Adipose tissue (tissue), 3 donors: ENCODE data around the gene EEF1AKMT4. TPM values are rescaled to one million over a fixed set of nuclear protein-coding genes. Genes with fewer than 3 reads are reported as not detected.

Experiments
- H3K27ac ChIP-seq: one replicate; pipeline ENCODE4 v1.5.1; 2013; ENCODE audit warnings: low read depth, low read length
- WGBS, 3 donors: extraction: QIAGEN DNeasy Blood & Tissue Kit; methylation state at CpG; one replicate each; pipeline ENCODE4 v1.1.7; 2013; 5-methylcytosine and 5-hydroxymethylcytosine counted together
- polyA plus RNA-seq, 3 donors: library from polyadenylated mRNA; stranded (reverse); fragments of 200-250 nt; gene quantifications; one replicate each; pipeline ENCODE4 v1.2.3, GENCODE V29; 2013
- donor health status: healthy with polysubstance abuse.
- donor health status: Bipolar disorder and iron deficiency.
- donor health status: healthy.

The EEF1AKMT4 gene
- 1 to 10 TPM; 2.1 to 8.0 (median 4.4) TPM for polyA plus RNA-seq

DNA sequence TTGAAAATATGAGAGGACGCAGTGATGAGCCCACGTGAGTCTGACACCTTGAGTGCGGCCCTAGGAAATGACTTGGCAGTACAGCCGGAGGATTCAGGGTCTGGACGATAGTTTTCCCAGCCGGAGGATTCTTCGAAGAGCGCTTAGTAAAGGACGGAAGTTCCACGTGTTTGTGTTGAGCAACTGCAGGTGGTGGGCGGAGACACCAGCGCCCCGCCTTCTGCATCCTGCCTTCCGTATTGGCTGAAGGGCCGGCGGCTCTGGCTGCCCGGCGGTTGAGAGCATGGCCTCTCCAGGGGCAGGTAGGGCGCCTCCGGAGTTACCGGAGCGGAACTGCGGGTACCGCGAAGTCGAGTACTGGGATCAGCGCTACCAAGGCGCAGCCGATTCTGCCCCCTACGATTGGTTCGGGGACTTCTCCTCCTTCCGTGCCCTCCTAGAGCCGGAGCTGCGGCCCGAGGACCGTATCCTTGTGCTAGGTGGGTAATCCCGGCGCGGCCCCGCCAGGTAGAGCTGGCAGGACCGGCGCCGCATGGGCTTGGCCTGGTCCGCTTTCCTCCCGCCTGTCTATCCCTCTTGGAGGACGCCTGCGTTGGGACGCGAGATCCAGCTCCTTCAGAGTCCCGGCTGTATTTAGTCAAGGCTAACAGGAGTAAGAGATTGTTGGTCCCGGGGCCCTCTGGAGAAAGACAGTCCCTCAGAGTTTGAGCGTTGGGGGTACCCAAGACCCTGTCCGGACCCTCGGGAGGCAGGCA lies at the start of gene EEF1AKMT4:
Gene EEF1AKMT4, plus strand, starts transcription at position 261 of the 755 bp plus-strand sequence. Its CDS starts 23 bp downstream, at position 284.
- peak within 1 kb of the TSS; percentile 68 for H3K27ac ChIP-seq
- WGBS, 3 donors = 0 to 1% (median 0%) methylated on average over 53 to 54 of the region's 54 CpGs

DNA sequence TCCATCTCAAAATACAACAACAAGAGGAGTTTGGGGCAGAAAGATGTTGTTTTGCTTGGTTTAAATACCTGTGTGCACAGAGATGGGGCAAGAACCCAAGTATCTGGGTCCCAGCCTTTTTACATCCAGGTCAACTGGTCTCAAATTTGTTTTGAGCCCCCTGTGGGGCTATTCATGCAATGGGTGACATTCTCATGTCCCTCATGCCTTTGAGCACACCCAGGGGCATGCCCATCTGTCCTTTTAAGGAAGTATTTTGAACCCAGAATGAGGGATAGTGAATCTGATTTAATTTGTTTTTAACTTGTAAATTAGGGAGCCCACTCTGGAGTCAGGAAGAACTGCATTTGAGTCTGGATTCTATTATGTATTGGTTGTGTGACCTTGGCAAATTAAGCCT lies 48.6 kb upstream of the EEF1AKMT4 start:
- no peak overlapping the region for H3K27ac ChIP-seq

DNA sequence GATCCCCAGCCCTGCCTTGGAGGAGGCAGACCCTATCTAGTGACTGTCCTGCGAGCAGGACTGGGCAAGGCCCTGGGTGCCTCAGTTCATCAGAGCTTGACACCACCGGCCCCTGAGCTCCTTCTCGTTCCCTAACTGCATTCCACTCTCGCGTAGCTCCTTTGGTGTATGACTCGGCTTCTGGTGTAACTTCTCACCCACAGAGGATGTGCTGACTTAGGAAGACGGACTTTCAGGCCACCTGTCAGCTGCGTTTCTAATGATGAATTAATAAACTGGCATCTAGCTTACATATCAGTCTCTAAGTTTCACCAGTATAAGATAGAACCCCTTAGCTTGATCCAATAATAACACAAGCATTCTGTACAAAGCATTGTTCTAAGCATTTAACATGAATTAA lies 45.9 kb upstream of the EEF1AKMT4 start:
- WGBS, 3 donors = 77 to 82% (median 82%) methylated on average over 8 of the region's 8 CpGs
- no peak overlapping the region for H3K27ac ChIP-seq

DNA sequence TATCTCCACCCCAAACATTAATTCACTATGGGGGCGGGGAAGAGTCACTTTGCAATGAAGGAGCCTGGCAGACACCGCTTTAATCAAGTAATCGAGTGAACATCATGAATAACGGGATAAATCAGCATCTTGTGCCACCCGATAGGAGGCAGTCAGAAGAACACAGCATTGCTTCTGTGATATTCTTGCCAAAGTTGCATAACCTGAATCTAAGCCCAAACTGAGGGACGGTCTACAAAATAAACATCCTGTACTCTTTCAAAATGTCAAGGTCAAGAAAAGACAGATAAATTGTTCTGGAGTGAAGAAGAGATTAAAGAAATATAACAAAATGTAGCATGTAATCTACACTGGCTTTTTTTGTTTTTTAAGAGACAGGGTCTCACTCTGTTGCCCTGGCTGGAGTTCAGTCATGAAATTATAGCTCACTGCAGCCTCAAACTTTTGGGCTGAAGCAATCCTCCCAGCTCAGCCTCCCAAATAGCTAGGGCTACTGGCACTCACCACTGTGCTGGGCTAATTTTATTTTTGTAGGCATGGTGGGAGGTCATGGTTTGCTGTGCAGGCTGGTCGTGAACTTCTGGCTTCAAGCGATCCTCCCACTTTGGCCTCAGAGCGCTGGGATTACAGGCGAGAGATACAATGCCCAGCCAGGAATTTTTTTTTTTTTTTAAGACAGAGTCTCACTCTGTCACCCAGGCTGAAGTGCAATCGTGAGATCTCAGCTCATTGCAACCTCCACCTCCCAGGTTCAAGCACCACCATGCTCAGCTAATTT lies 40.1 kb upstream of the EEF1AKMT4 start:
- WGBS, 3 donors = 56 to 58% (median 58%) methylated on average over 11 of the region's 11 CpGs
- H3K27ac ChIP-seq = no peak overlapping the region

DNA sequence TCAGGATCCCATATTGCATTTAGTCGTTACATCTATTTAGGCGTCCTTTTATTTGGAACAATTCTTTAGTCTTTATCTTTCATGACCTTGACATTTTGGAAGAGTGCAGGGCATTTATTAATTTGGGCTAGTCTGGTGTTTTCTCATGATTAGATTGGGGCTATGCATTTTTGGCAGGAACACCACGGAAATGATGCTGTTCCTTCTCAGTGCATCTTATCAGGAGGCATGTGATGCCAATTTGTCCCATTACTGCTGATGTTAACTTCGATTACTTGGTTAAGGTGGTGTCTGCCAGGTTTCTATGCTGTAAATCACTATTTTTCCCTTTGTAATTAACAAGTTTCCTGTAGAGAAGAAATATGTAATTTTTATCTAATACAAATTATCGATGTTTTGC lies 38.2 kb upstream of the EEF1AKMT4 start:
- 54 to 79% (median 74%) methylated on average over 5 of the region's 5 CpGs for WGBS, 3 donors

DNA sequence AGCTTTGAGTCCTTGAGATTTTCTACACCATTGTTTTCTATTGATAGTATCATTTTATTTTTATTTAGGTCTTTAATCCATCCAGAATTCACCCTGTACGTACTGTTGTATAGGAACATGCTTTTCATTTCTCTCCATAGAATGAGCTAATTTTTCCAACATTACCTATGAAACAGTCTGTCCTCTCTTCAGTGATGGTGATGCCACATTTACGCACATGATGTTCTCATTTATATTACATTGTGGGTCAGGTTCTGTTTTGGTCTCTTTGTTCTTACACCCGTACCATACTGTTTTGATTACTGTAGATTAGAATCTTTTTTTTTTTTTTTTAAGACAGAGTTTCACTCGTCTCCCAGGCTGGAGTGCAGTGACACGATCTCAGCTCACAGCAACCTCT lies 37.8 kb upstream of the EEF1AKMT4 start:
- no peak overlapping the region for H3K27ac ChIP-seq
- 73 to 81% (median 80%) methylated on average over 5 of the region's 5 CpGs for WGBS, 3 donors

More for the DNA sequence above, 38.2 kb upstream of the EEF1AKMT4 start:
- no peak overlapping the region for H3K27ac ChIP-seq

DNA sequence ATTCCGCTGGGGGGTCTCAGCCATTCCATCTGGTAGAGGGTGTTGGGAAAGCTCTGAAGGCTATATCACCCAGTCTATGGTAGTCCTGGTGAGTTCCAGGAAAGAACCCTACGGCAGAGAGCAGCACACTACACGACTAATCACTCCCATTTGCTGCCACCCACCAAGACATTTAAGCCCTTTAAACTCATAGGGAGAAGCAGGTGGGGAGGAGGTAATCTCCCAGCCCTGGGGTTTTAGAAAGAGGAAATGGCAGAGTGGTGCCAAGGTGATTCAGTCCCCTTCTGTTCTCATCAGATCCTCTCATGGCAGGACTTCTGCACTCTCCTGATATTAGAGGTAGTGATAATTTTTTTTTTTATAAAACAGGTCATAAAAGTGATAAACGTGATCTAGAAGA lies 30.7 kb upstream of the EEF1AKMT4 start:
- 58 to 65% (median 61%) methylated on average over 4 of the region's 4 CpGs for WGBS, 3 donors

DNA sequence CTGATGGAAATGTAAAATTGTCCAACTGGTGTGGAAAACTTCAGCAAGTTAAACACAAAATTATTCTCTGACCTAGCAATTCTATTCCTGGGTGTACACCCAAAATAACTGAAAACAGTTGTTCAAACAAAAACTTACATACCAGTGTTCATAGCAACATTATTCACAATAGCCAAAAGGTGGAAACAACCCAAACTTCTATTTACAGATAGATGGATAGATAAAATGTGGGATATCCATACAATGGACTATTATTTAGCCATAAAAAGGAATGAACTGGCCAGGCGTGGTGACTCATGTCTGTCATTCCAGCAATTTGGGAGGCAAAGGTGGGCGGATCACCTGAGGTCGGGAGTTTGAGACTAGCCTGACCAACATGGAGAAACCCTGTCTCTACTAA lies 27.0 kb upstream of the EEF1AKMT4 start:
- H3K27ac ChIP-seq = no peak overlapping the region
- 77 to 87% (median 78%) methylated on average over 3 of the region's 3 CpGs for WGBS, 3 donors

More for the DNA sequence above, 30.7 kb upstream of the EEF1AKMT4 start:
- no peak overlapping the region for H3K27ac ChIP-seq

DNA sequence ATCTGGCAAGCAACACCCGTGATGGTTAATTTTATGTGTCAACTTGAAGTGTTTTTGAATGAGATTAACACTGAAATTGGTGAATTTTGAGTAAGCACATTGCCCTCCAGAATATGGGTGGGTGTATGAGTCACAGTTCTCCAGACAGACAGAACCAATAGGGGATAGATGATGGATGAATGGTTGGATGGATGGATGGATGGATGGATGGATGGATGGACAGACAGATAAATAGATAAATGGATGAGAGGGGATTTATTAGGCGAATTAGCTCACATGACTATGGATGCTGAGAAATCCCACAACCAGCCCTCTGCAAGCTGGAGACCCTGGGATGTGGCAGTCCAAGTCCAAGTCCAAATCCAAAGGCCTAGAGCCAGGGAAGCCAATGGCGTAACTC lies 25.5 kb upstream of the EEF1AKMT4 start:
- no peak overlapping the region for H3K27ac ChIP-seq
- WGBS, 3 donors = 80 to 83% (median 81%) methylated on average over 3 of the region's 3 CpGs

DNA sequence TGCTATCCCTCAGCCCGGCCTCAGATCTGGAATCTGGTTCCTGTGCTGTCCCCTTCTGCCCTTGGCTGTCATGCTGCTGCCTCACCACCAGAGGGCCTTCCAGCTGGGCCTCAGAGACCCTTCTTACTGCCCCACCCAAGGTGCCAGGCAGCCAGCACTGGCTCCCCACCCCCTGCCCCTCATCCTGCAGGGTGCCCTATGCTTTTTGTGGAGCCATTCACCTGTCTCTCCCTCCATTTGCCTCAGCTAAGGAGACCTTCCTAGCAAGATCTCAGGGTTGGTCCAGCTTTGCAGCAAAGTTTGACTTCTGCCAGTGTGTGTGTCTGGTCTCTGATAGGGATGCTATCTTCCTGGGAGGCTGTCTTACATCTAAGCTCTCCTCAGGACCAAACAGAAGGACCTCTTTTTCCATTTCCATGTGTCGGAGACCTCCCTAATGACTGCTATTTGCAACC lies 22.0 kb upstream of the EEF1AKMT4 start:
- 50 to 51% (median 51%) methylated on average over 2 of the region's 2 CpGs for WGBS, 3 donors
- no peak overlapping the region for H3K27ac ChIP-seq

DNA sequence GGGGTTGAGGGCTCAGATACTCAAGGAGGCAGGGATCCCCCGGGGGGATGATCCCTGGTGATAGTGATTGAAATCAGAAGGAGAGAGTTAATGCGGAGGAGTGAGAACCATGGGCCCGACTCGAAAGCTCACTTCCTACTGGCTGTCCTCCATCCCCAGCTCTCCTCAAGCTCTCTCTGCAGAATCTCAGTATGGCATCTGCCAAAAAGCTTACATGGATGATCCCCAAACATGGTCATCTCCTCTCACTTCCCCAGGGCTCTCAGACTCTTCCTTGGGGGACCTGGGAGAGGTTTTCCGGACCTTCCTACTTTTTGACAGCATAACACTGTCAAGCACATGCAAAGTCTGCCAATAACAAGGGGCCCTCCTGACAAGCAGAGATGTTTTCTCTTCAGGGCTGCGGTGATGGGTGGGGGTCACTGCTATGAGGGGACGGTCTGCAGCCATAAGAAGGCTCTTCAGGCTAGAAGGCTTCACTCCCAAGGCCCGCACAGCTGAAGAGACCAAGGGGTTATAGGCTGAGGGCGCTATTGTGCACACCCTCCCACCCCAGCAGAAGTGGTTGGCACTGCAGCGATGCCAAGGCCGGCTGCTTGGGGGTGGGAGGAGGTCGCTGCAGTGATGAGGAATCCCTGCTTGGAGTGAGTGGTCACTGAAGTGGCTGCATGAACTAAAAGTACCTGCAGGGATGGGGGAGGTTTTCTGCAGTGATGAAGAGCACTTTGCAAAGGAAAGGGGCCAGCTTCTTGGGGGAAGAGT lies 20.9 kb upstream of the EEF1AKMT4 start:
- no peak overlapping the region for H3K27ac ChIP-seq
- WGBS, 3 donors = 45 to 55% (median 49%) methylated on average over 11 to 12 of the region's 12 CpGs

DNA sequence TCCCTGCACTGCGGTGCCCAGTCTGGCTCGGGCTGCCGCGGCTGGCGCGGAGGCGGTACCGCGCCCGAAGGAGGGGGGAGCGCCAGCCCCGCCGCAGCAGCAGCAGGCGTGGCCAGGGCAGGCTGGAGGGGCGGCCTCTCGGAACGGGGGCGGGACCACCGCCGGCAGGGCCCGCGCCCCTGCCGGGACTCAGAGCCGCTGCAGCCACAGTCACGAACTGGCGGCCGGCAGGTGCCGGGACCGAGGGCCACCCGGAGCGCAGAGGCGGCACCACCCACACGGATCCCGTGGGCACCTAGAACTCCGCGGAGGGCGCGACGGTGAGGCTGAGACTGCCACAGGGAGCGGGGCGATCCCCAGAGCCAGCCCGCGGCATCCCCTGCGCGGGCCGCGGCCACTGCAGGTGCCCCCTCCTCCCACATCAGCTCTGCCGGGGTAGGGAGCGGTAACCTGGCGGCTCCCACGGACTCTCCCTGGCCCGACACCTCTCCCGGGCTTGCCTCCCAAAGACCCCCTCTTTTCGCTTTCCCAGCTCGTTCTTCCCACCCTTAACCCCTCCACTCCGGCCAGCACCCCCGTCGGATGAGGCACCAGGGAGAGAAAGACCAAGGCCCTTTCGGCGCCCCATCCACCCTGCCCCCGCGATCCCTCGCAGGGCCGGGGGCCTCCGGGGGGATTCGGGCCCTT lies 19.9 kb upstream of the EEF1AKMT4 start, which contains the start of gene VWA5B2:
Gene VWA5B2, plus strand, starts transcription at position 192 of the 687 bp plus-strand sequence. CDS start 944 bp downstream, outside the sequence.
- 0 to 1% (median 1%) methylated on average over 33 to 66 of the region's 66 CpGs for WGBS, 3 donors
- H3K27ac ChIP-seq = no peak within 1 kb of the TSS

DNA sequence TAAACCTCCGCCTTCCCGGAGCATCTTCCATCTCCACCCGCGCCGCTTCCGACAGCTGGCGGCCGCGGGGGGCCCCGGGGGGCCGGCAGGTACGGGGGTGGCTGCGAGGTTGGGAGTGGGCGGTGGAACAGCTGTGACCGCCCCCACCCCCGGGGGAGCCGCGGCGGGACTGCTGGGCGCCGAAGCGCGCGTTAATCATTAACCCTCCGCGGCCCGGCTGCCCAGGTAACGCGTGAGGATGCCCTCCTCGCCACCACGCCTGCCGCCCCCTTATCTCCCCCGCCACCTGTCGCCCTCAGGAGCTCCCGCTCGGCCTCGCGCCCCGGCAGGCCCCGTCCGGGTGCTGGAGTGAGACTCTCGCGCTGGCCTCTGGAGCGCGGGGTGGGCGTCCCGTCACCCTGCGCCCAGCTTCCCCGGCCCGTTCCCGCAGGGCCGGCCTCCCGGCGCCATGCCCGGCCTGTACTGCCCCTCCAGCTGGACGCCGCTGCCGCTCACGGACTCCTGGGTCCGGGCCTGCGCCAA lies 19.3 kb upstream of the EEF1AKMT4 start:
- WGBS, 3 donors = 0 to 1% (median 1%) methylated on average over 52 to 60 of the region's 61 CpGs
- no peak overlapping the region for H3K27ac ChIP-seq

DNA sequence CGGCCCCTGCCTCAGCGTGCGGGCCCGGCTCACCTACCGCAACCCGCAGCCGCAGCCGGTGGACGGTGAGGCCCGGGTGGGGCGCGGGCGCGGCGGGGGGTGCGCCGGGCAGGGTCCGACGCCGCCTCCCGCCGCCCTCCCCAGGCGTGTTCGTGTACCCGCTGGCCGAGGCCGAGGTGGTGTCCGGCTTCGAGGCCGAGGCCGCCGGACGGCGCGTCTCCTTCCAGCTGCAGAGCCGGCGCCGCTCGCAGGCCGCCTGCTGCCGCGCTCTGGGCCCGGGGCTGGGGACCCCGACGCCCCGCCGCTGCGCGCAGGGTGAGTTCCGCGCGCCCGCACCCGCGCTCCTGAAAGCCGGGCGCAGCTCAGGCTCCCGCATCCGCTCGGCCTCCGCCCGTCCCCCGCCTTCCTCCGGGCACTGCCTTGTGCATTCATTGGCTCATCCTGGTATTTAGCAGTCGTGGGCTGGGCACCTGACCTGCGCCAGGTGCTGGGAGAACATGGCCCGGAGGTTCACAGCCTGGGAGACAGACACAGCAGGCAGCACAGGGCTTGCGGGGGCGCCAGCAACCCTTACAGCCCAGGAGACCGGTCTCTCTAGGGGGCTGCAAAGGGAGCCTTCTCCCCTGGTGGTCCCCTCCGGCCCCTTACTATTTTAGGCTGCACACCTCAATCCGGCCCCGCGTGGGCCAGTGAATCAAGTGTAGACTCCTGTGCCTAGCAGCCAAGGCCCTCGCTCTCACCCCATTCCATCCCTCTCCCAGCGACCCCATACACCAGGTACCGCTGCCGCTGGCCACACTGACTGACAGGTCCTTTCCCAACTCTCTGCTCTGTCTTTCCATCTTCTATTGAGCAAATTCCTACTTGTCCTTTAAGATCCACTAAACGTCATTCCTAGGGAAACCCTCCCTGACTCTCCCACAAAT lies 18.6 kb upstream of the EEF1AKMT4 start:
- WGBS, 3 donors = 5 to 10% (median 7%) methylated on average over 65 to 79 of the region's 79 CpGs

DNA sequence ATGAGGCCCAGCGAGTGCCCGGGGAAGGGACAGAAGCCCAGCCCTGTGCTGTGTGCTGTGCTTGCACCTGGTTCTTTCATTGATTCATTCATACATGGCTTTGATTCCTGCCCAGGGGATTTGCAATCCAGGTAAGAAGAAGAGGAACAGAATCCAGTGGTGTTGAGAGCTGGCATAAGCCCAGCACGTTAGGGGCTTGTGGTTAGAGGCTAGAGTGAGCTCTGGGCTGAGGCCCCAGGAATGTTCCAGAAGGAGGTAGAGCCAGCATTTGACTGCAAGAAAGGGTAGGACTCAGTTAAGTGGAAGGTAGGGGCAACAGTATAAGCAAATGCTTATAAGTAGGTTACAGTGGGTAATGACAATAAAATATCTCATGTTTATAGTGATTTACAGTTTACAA lies 17.8 kb upstream of the EEF1AKMT4 start:
- 59 to 83% (median 69%) methylated on average over 3 of the region's 3 CpGs for WGBS, 3 donors
- no peak overlapping the region for H3K27ac ChIP-seq

More for the DNA sequence above, 18.6 kb upstream of the EEF1AKMT4 start:
- no peak overlapping the region for H3K27ac ChIP-seq

DNA sequence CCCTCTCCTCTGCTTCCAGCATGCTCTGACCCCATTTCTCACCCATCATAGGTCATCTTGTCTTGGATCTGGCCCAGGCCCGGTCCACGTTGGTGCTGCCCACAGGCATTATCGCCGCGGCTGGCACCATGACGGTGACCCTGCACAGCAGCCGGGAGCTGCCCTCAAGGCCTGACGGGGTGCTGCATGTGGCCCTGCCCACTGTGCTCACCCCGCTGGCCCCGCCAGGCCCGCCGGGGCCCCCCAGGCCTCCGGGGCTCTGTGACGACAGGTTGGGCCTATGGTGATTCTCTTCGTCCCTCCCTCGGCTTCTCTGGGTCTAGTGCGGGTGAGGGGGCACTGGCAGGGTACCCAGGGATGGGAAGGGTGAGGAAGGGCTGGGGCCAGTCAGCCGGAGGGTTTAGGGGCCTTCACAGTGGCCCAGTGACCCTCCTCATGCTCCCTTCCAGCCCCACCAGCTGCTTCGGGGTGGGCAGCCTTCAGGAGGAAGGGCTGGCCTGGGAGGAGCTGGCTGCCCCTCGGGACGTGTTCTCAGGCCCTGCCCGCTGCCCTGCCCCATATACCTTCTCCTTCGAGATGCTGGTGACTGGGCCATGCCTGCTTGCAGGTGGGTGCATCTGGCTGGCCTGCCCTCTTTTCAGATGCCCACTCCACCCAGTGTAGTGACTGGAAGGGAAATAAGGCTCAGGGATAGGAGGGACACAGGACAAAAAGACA lies 16.2 kb upstream of the EEF1AKMT4 start:
- H3K27ac ChIP-seq = no peak overlapping the region
- 87 to 95% (median 92%) methylated on average over 22 to 23 of the region's 23 CpGs for WGBS, 3 donors
